Small intestine (tissue), 7 donors: ENCODE measurements around the gene GNAI3. TPM values are rescaled to one million over a fixed set of nuclear protein-coding genes. Genes with fewer than 3 reads are reported as not detected.

Experiments
- DNase-seq, 2 donors: peaks; one replicate each; pipeline versions ENCODE4 v3.0.0 to v3.0.0-alpha.2; 2013
- FAIRE-seq: peaks from 2 replicates; lab custom pipeline; 2012; peaks lifted over from hg19 to GRCh38; lab: Jason Lieb, UNC
- H3K27ac ChIP-seq, 3 donors: one replicate each; pipeline ENCODE4 v1.5.1; 2013; ENCODE audit warnings: low read length in 2 of 3, mild to moderate bottlenecking in 2 of 3, control low read depth in 1 of 3, inconsistent platforms in 1 of 3, low read depth in 1 of 3, moderate library complexity in 1 of 3
- H3K27me3 ChIP-seq, 3 donors: one replicate each; pipeline ENCODE4 v1.6.1; 2013; ENCODE audit warnings: low read length in 3 of 3, inconsistent platforms in 1 of 3; ENCODE audit not compliant: control insufficient read depth in 3 of 3, insufficient read depth in 3 of 3
- H3K36me3 ChIP-seq, 3 donors: one replicate each; pipeline ENCODE4 v1.6.1; 2013; ENCODE audit warnings: low read length in 3 of 3, inconsistent platforms in 1 of 3, low read depth in 1 of 3, mild to moderate bottlenecking in 1 of 3, moderate library complexity in 1 of 3; ENCODE audit not compliant: control insufficient read depth in 3 of 3, insufficient read depth in 2 of 3
- H3K4me1 ChIP-seq, 3 donors: one replicate each; pipeline ENCODE4 v1.6.1; 2013; ENCODE audit warnings: low read length in 2 of 3, inconsistent platforms in 1 of 3, low read depth in 1 of 3, mild to moderate bottlenecking in 1 of 3, moderate library complexity in 1 of 3; ENCODE audit not compliant: control insufficient read depth in 3 of 3, insufficient read depth in 2 of 3
- H3K4me3 ChIP-seq, 3 donors: one replicate each; pipeline ENCODE4 v1.5.1; 2013; ENCODE audit warnings: low read length in 3 of 3, control low read depth in 1 of 3, inconsistent platforms in 1 of 3, low read depth in 1 of 3, mild to moderate bottlenecking in 1 of 3, moderate library complexity in 1 of 3
- H3K9me3 ChIP-seq, 2 donors: one replicate each; pipeline ENCODE4 v1.6.1; 2013; ENCODE audit warnings: low read depth in 1 of 2, low read length in 1 of 2; ENCODE audit not compliant: control insufficient read depth in 2 of 2, insufficient read depth in 1 of 2
- WGBS, 3 donors: extraction: QIAGEN DNeasy Blood & Tissue Kit; methylation state at CpG; one replicate each; pipeline ENCODE4 v1.1.7; 2013; 5-methylcytosine and 5-hydroxymethylcytosine counted together
- polyA plus RNA-seq, 4 donors: library from polyadenylated mRNA; stranded (reverse) in 3 of 4; unstranded in 1 of 4; fragments of 200-250 nt in 3 of 4; fragments of 120-200 nt in 1 of 4; gene quantifications; one replicate each; pipeline versions ENCODE4 v1.2.1 to v1.2.3, GENCODE V29; 2013
- donor health status: healthy with polysubstance abuse.
- donor health status: control.
- donor health status: control.
- donor health status: Bipolar disorder and iron deficiency.
- donor health status: healthy.

GNAI3 gene
- polyA plus RNA-seq, 4 donors = 3.0 to 7.4 (median 4.1) TPM

DNA sequence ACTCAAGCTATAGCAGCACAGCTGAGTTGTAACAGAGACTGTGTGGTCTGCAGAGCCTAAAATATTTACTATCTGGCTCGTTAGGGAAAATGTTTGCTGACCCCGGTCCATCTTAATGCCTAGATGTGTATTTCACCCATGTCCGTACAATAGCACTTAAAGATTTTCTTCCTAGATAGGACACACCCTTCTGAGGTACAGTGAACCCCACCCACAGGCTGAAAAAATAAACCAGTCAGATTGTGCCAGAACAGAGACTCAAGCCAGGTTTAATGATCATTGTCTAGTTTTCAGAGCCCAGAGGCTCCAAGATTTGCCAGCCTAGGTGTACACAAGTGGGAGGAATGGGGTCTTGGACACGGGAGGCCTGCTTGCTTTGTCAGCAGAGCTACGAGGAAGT, 44.5 kb upstream of the GNAI3 start:
- Histone ChIP-seq H3K27ac (no peak overlapping the region), H3K4me3 (no peak overlapping the region), H3K9me3 (no peaks in the 10 kb centered on the region), H3K27me3 (no peaks in the 10 kb centered on the region), H3K4me1 (peaks cover 0 to 9% (median 7%) of the 10 kb centered on the region in 3 donors), H3K36me3 (peaks cover 0 to 34% (median 0%) of the 10 kb centered on the region in 3 donors)
- FAIRE-seq = no peak
- DNase-seq = peak in 1 of 2 donors; percentile 66
- WGBS, 3 donors = 10 to 41% (median 31%) methylated on average over 5 of the region's 5 CpGs

DNA sequence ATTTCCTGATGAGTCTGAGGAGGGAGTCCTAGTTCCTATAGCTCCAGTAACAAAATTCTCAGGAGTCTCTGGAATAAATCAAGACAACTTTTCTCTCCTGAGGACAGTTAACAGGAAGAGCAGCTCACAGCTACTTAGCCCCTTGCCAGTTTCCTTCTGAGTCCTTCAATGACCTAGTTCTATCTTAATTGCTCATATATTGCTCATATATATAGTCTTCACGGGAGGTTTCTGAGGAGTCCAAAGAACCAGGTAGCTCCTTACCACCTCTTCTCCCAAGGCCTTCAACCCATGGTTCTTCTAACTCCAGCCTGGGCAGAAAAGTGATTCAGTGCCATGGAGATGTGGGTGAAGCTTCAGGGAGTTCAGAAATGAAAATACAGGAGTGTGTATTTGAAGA, 43.4 kb upstream of the GNAI3 start:
- FAIRE-seq = no peak
- Histone ChIP-seq H3K4me3 (no peak overlapping the region), H3K27ac (no peak overlapping the region), H3K36me3 (peaks cover 0 to 31% (median 0%) of the 10 kb centered on the region in 3 donors), H3K9me3 (no peaks in the 10 kb centered on the region), H3K4me1 (peaks cover 1 to 7% (median 4%) of the 10 kb centered on the region in 3 donors), H3K27me3 (no peaks in the 10 kb centered on the region)
- DNase-seq = no peak
- 9 to 59% (median 38%) methylated on average over 1 of the region's 1 CpG for WGBS, 3 donors

DNA sequence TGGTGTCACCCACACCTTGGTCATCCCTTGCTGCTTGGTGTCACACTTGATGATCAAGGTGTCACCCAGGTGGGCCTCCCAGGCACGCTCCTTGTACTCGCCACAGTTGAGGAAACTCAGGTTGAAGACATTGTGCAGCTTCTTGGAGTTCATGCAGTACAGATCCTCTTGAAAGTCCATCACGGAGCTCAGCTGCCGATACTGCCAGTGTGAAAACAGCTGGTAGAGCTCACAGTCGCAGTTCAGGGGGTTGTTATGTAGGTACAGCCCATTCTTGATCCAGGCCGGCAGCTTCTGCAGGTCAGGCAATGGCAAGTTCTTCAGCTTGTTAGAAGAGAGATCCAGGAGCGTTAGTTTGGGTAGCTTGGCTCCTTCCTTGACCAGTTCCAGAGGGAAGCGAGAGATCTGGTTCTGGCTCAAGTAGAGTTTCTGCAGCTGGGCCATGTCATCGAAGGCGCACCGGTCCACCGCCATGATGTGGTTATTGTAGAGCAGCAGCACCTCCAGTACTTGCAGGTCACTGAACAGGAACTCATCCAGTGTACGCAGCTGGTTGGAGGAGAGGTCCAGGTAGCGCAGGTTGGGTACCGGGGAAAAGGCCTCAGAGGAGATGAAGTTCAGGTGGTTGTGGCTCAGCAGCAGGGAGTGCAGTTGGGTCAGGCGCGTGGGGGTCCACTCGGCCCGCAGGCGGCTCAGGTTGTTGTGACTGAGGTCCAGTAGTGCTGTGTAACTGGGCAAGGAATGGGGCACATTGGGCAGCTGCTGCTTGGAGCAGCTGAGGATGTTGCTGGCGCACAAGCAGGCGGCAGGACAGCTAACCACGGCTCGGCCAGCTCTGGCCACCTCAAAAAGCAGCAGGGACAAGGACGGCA, 40.2 kb upstream of the GNAI3 start:
- no peak overlapping the region for H3K4me3 ChIP-seq
- no peak overlapping the region for H3K27ac ChIP-seq
- WGBS, 3 donors = 92 to 93% (median 93%) methylated on average over 25 of the region's 25 CpGs
- peaks cover 4 to 7% (median 6%) of the 10 kb centered on the region in 3 donors for H3K4me1 ChIP-seq
- FAIRE-seq (no peak), DNase-seq (no peak)
- peaks cover 0 to 12% (median 0%) of the 10 kb centered on the region in 3 donors for H3K36me3 ChIP-seq
- no peaks in the 10 kb centered on the region for H3K9me3 ChIP-seq
- H3K27me3 ChIP-seq = peaks cover 0 to 5% (median 0%) of the 10 kb centered on the region in 3 donors

DNA sequence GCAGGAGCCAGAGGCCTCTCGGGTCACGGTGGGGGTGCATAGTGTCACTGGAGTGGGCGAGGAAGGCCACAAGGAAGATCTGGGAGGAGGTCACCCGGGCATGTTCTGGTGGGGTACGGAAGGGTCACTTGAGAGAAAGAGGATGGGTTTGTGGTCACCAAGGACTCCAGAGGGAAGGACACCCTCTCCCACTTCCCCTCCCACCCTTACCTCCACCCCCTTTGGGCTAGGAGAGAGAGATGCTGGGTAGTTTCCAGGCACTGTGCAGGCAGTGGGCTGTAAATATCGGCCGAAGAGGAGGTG, 39.6 kb upstream of the GNAI3 start:
- DNase-seq (no peak), FAIRE-seq (no peak)
- Histone ChIP-seq H3K4me3 (peak overlapping the region; percentile 40 to 86 (median 49)), H3K27me3 (peaks cover 0 to 5% (median 0%) of the 10 kb centered on the region in 3 donors), H3K27ac (no peak overlapping the region), H3K9me3 (no peaks in the 10 kb centered on the region), H3K36me3 (peaks cover 0 to 12% (median 0%) of the 10 kb centered on the region in 3 donors), H3K4me1 (peaks cover 4 to 7% (median 6%) of the 10 kb centered on the region in 3 donors)
- WGBS, 3 donors = 55 to 72% (median 57%) methylated on average over 7 of the region's 7 CpGs

DNA sequence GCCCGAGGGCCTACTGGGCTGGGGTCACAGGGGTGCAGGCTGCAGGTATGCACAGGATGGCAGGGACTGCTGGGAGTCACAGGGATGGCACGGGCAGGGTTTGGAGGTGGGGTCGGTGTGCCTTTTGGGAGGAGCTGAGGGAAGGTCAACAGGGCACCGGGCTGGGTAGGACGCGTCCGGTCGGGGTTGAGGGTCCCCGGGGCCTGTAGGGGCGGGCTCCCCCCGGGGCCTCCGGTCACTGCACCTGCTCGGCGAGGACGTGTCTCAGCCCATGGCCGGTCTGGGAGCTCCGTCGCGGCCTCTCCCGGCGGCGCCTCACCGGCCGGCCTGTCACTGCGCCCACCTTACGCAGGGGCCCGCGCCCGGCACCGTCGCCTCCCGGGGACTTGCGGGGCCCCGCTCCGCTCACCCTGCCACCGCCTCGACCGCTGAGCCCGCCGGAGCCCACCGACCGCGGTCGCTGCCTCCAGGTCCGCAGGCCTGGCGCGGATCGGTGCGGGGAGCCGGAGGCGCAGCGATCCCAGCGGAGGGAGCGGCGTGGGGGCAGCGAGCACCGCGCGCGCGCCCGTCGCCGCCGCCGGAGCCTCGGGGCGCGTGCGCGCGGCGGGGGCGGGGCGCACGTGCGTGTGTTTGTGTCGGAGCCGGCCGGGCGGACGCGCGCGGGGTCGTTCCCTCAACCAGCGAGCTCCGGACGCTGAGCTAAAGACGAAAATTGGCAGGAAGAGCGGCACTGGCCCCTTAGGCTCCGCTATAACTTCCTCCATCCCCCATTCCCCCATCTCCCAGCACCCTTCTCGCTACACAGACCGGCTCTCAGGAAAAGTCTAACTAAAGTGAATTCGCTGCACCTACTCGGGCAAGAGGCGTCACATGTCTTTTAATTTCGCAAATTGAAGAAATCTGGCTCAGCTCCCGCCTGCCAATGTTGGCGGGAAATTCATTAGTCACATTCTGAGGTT, 39.0 kb upstream of the GNAI3 start, which contains the start of gene AMIGO1:
AMIGO1 (minus strand) TSS at position 552 of the 959 bp plus-strand sequence. CDS start 815 bp downstream, outside the sequence.
- FAIRE-seq = no peak
- DNase-seq = peak; percentile 63 to 83
- WGBS, 3 donors = 0 to 1% (median 1%) methylated on average over 61 to 100 of the region's 100 CpGs

DNA sequence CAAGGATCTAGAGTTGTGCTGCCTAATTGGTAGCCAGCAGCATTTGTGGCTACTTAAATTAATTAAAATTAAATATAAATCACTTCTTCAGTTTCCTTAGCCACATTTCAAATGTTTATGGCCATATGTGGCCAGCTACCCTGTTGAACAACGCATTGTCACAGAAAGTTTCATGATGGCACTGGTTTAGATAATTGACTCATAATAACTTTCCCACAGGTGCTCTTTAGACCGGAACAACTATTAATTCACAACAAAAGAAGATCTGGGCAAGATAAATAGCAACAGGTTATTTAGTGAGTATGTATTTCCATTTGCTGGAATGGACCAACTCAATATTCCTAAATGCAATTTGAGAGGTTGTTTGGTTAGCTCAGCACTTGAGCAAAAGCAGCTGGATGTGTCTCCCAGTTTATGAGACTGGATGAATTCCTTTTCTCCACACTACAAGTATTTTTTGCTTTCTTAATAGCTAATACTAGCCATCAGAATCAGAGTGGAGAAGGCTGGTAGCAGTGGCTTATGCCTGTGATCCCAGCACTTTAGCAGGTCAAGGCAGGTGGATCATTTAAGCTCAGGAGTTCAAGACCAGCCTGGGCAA, 35.2 kb upstream of the GNAI3 start:
- Histone ChIP-seq H3K9me3 (no peaks in the 10 kb centered on the region), H3K27me3 (peaks cover 0 to 5% (median 0%) of the 10 kb centered on the region in 3 donors), H3K36me3 (peaks cover 0 to 1% (median 0%) of the 10 kb centered on the region in 3 donors), H3K4me1 (peaks cover 5 to 15% (median 6%) of the 10 kb centered on the region in 3 donors), H3K4me3 (no peak overlapping the region), H3K27ac (no peak overlapping the region)
- WGBS, 3 donors = 42 to 61% (median 45%) methylated on average over 2 of the region's 2 CpGs
- no peak for DNase-seq
- no peak for FAIRE-seq

More for the DNA sequence above, 39.0 kb upstream of the GNAI3 start, which contains the start of gene AMIGO1:
- Histone ChIP-seq H3K4me3 (peak within 1 kb of the TSS; percentile 49 to 86 (median 68)), H3K4me1 (peaks cover 3 to 7% (median 6%) of the 10 kb centered on the region in 3 donors), H3K27me3 (peaks cover 0 to 5% (median 0%) of the 10 kb centered on the region in 3 donors), H3K36me3 (peaks cover 0 to 12% (median 0%) of the 10 kb centered on the region in 3 donors), H3K9me3 (no peaks in the 10 kb centered on the region), H3K27ac (no peak within 1 kb of the TSS)

DNA sequence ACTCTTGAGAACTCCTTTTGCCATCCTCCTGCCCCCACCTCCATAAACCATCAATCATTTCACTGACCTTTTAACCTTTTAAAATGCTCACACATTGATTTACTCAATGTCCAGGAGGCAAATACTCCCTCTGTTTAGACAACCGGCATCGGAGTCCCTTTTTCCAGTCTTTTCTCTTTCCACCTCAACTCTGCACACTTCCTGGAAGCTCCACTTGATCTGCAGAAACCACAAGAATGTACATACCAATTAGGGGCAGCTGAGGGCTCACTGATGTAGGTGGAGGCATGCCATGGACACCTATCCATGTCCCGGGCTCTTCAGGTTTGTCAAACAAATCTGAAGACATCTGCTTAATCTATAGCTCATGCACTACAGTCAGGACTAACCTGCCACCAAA, 33.6 kb upstream of the GNAI3 start:
- Histone ChIP-seq H3K36me3 (no peaks in the 10 kb centered on the region), H3K9me3 (no peaks in the 10 kb centered on the region), H3K4me3 (no peak overlapping the region), H3K4me1 (peaks cover 2 to 12% (median 6%) of the 10 kb centered on the region in 3 donors), H3K27ac (no peak overlapping the region), H3K27me3 (peaks cover 0 to 5% (median 0%) of the 10 kb centered on the region in 3 donors)
- 76 to 95% (median 81%) methylated on average over 3 of the region's 3 CpGs for WGBS, 3 donors
- FAIRE-seq = no peak
- no peak for DNase-seq
